Natural killer cell treated with Interleukin-12 subunit alpha and Interleukin-12 subunit beta and Interleukin-15 and Interleukin-18, amount 100 ng/mL, for 72 hours (primary cell): ENCODE data around the gene CCDC106. TPM values are rescaled to one million over a fixed set of nuclear protein-coding genes. Genes with fewer than 3 reads are reported as not detected.

Source experiments
- ATAC-seq, 2 donors: fragments of 150-1000 bp; cut with Tn5 transposase in 1 of 2; sonication (Bioruptor Pico), chemical (Tn5 transposase) in 1 of 2; 2 replicates each; pipeline ENCODE4 v1.10.0; 2021
- DNase-seq: peaks from one replicate; pipeline ENCODE4 v3.0.0; 2022; ENCODE audit warnings: low spot score
- H3K27ac Mint-ChIP-seq, 2 donors: 1 replicate in 1 of 2; 2 replicates in 1 of 2; pipeline ENCODE4 v1.8.0; 2022; ENCODE audit warnings: mixed read lengths in 2 of 2, mild to moderate bottlenecking in 1 of 2, moderate library complexity in 1 of 2
- H3K27me3 Mint-ChIP-seq, 2 donors: 1 replicate in 1 of 2; 2 replicates in 1 of 2; pipeline ENCODE4 v1.8.0; 2022; ENCODE audit warnings: mixed read lengths in 2 of 2
- H3K36me3 Mint-ChIP-seq: one replicate; pipeline ENCODE4 v1.8.0; 2022; ENCODE audit warnings: mixed read lengths
- H3K4me1 Mint-ChIP-seq, 2 donors: 1 replicate in 1 of 2; 2 replicates in 1 of 2; pipeline ENCODE4 v1.8.0; 2022; ENCODE audit warnings: low read depth in 2 of 2, mixed read lengths in 2 of 2, mild to moderate bottlenecking in 1 of 2
- H3K4me3 Mint-ChIP-seq: one replicate; pipeline ENCODE4 v1.8.0; 2022; ENCODE audit warnings: mixed read lengths
- H3K9me3 Mint-ChIP-seq: 2 replicates; pipeline ENCODE4 v1.8.0; 2022; ENCODE audit warnings: mixed read lengths
- total RNA-seq, 2 donors: library from RNA; stranded (reverse); gene quantifications; one replicate each; pipeline ENCODE4 v1.2.3, GENCODE V29; 2022

CCDC106 gene
- total RNA-seq, 2 donors from 2014 or later = 1.9 to 3.3 TPM

- Mint-ChIP-seq H3K4me1 (peaks cover 50 to 64% of the 10 kb centered on the region in 2 donors), H3K36me3 (no peaks in the 10 kb centered on the region), H3K27ac (peak overlapping the region; percentile 88 to 95), H3K27me3 (no peaks in the 10 kb centered on the region), H3K4me3 (peak overlapping the region; percentile 94), H3K9me3 (no peaks in the 10 kb centered on the region)
- ATAC-seq = no peak
- no peak for DNase-seq
Observed at GRCh38 chr19:55606471-55606787, 41.6 kb upstream of the CCDC106 start.

GRCh38 chr19:55606817-55607216 is 41.2 kb upstream of the CCDC106 start:
- DNase-seq (no peak), ATAC-seq (no peak)
- Mint-ChIP-seq H3K4me3 (peak overlapping the region; percentile 94), H3K9me3 (no peaks in the 10 kb centered on the region), H3K27ac (peak overlapping the region; percentile 88 to 95), H3K27me3 (no peaks in the 10 kb centered on the region), H3K4me1 (peaks cover 49 to 64% of the 10 kb centered on the region in 2 donors), H3K36me3 (no peaks in the 10 kb centered on the region)

GRCh38 chr19:55609326-55609725 is 38.7 kb upstream of the CCDC106 start:
- Mint-ChIP-seq H3K9me3 (no peaks in the 10 kb centered on the region), H3K27ac (peak overlapping the region in 1 of 2 donors; percentile 66), H3K27me3 (no peaks in the 10 kb centered on the region), H3K4me3 (no peak overlapping the region), H3K4me1 (peaks cover 51 to 63% of the 10 kb centered on the region in 2 donors), H3K36me3 (no peaks in the 10 kb centered on the region)
- no peak for ATAC-seq
- DNase-seq = no peak

- H3K4me3 Mint-ChIP-seq = no peak overlapping the region
- no peaks in the 10 kb centered on the region for H3K9me3 Mint-ChIP-seq
- no peaks in the 10 kb centered on the region for H3K36me3 Mint-ChIP-seq
- H3K27ac Mint-ChIP-seq = peak overlapping the region in 1 of 2 donors; percentile 66
- DNase-seq (no peak), ATAC-seq (no peak)
- H3K27me3 Mint-ChIP-seq = no peaks in the 10 kb centered on the region
- H3K4me1 Mint-ChIP-seq = peaks cover 37 to 51% of the 10 kb centered on the region in 2 donors
Observed at GRCh38 chr19:55611300-55611982, 36.6 kb upstream of the CCDC106 start.

GRCh38 chr19:55611983-55612645 is 35.9 kb upstream of the CCDC106 start:
- no peak overlapping the region for H3K27ac Mint-ChIP-seq
- no peak for ATAC-seq

GRCh38 chr19:55613396-55613795 is 34.6 kb upstream of the CCDC106 start:
- ATAC-seq = no peak
- DNase-seq = no peak
- no peak overlapping the region for H3K4me3 Mint-ChIP-seq
- H3K36me3 Mint-ChIP-seq = peaks cover 4% of the 10 kb centered on the region
- H3K27ac Mint-ChIP-seq = no peak overlapping the region
- H3K27me3 Mint-ChIP-seq = no peaks in the 10 kb centered on the region
- H3K4me1 Mint-ChIP-seq = peaks cover 20 to 37% of the 10 kb centered on the region in 2 donors
- no peaks in the 10 kb centered on the region for H3K9me3 Mint-ChIP-seq

More at GRCh38 chr19:55611983-55612645, 35.9 kb upstream of the CCDC106 start:
- no peak for DNase-seq
- Mint-ChIP-seq H3K36me3 (no peaks in the 10 kb centered on the region), H3K27me3 (no peaks in the 10 kb centered on the region), H3K9me3 (no peaks in the 10 kb centered on the region), H3K4me1 (peaks cover 30 to 44% of the 10 kb centered on the region in 2 donors), H3K4me3 (no peak overlapping the region)

- DNase-seq (no peak), ATAC-seq (no peak)
- Mint-ChIP-seq H3K36me3 (peaks cover 4% of the 10 kb centered on the region), H3K27me3 (no peaks in the 10 kb centered on the region), H3K4me1 (peaks cover 16 to 33% of the 10 kb centered on the region in 2 donors), H3K27ac (no peak overlapping the region), H3K9me3 (no peaks in the 10 kb centered on the region), H3K4me3 (no peak overlapping the region)
Observed at GRCh38 chr19:55613930-55614710, 33.9 kb upstream of the CCDC106 start.

GRCh38 chr19:55614711-55615542 is 33.1 kb upstream of the CCDC106 start:
- Mint-ChIP-seq H3K4me1 (peaks cover 13 to 25% of the 10 kb centered on the region in 2 donors), H3K36me3 (peaks cover 4% of the 10 kb centered on the region), H3K27me3 (no peaks in the 10 kb centered on the region), H3K27ac (no peak overlapping the region), H3K4me3 (no peak overlapping the region), H3K9me3 (no peaks in the 10 kb centered on the region)
- ATAC-seq (no peak), DNase-seq (no peak)

- H3K27me3 Mint-ChIP-seq = no peaks in the 10 kb centered on the region
- peaks cover 19 to 28% of the 10 kb centered on the region in 2 donors for H3K4me1 Mint-ChIP-seq
- no peak for ATAC-seq
- no peak overlapping the region for H3K4me3 Mint-ChIP-seq
- H3K36me3 Mint-ChIP-seq = peaks cover 4% of the 10 kb centered on the region
- no peak overlapping the region for H3K27ac Mint-ChIP-seq
- no peaks in the 10 kb centered on the region for H3K9me3 Mint-ChIP-seq
- DNase-seq = no peak
Observed at GRCh38 chr19:55615543-55616394, 32.2 kb upstream of the CCDC106 start.

GRCh38 chr19:55616395-55616875 is 31.6 kb upstream of the CCDC106 start:
- no peaks in the 10 kb centered on the region for H3K9me3 Mint-ChIP-seq
- H3K36me3 Mint-ChIP-seq = peaks cover 4% of the 10 kb centered on the region
- no peak for ATAC-seq
- no peaks in the 10 kb centered on the region for H3K27me3 Mint-ChIP-seq
- H3K4me1 Mint-ChIP-seq = peaks cover 21 to 23% of the 10 kb centered on the region in 2 donors
- no peak overlapping the region for H3K4me3 Mint-ChIP-seq
- H3K27ac Mint-ChIP-seq = no peak overlapping the region
- no peak for DNase-seq

- peaks cover 4% of the 10 kb centered on the region for H3K36me3 Mint-ChIP-seq
- H3K4me1 Mint-ChIP-seq = peaks cover 16 to 18% of the 10 kb centered on the region in 2 donors
- no peak for DNase-seq
- H3K27me3 Mint-ChIP-seq = no peaks in the 10 kb centered on the region
- no peaks in the 10 kb centered on the region for H3K9me3 Mint-ChIP-seq
- no peak for ATAC-seq
- no peak overlapping the region for H3K4me3 Mint-ChIP-seq
- H3K27ac Mint-ChIP-seq = no peak overlapping the region
Observed at GRCh38 chr19:55617426-55617825, 30.6 kb upstream of the CCDC106 start.

- peaks cover 15% of the 10 kb centered on the region in 2 donors for H3K4me1 Mint-ChIP-seq
- no peaks in the 10 kb centered on the region for H3K9me3 Mint-ChIP-seq
- H3K27ac Mint-ChIP-seq = no peak overlapping the region
- no peak for DNase-seq
- H3K36me3 Mint-ChIP-seq = peaks cover 4% of the 10 kb centered on the region
- H3K27me3 Mint-ChIP-seq = no peaks in the 10 kb centered on the region
- H3K4me3 Mint-ChIP-seq = no peak overlapping the region
- no peak for ATAC-seq
Observed at GRCh38 chr19:55618426-55618825, 29.6 kb upstream of the CCDC106 start.
